C4-2B (cell line): Measurements from ENCODE around the gene WWTR1.

Experiments used
- H3K27ac ChIP-seq: fragments of 450-650 bp; 2 replicates; pipeline ENCODE4 v1.5.1; 2017
- CTCF ChIP-seq: fragments of 450-650 bp; conservative IDR thresholded peaks from 2 replicates; pipeline ENCODE4 v1.5.1; 2017; ENCODE audit warnings: mild to moderate bottlenecking
- ZFX ChIP-seq: fragments of 450-650 bp; IDR thresholded peaks from 2 replicates; pipeline ENCODE4 v1.6.1; 2017

Gene WWTR1

GRCh38 chr3:149514471-149514870 is 143.4 kb downstream of the WWTR1 start:
- TF ChIP-seq CTCF = no peak
- TF ChIP-seq ZFX = no peak
- H3K27ac ChIP-seq = no peak overlapping the region

- H3K27ac ChIP-seq = no peak overlapping the region
- TF ChIP-seq CTCF (peak; percentile 99), ZFX (no peak)
Measured at GRCh38 chr3:149512073-149512782, 145.6 kb downstream of the WWTR1 start.

GRCh38 chr3:149511040-149511626 is 146.7 kb downstream of the WWTR1 start:
- H3K27ac ChIP-seq = peak overlapping the region; percentile 9; the same call in 1 of the 2 replicates
- TF ChIP-seq ZFX = no peak
- no peak for TF ChIP-seq CTCF

- no peak for TF ChIP-seq CTCF
- TF ChIP-seq ZFX = no peak
Measured at GRCh38 chr3:149510480-149510879, 147.3 kb downstream of the WWTR1 start.

GRCh38 chr3:149509526-149509925 is 148.3 kb downstream of the WWTR1 start:
- TF ChIP-seq ZFX (no peak), CTCF (no peak)

More at GRCh38 chr3:149510480-149510879, 147.3 kb downstream of the WWTR1 start:
- H3K27ac ChIP-seq = peak overlapping the region; percentile 9; the same call in 1 of the 2 replicates

GRCh38 chr3:149507491-149508324 is 150.1 kb downstream of the WWTR1 start:
- H3K27ac ChIP-seq = peak overlapping the region; percentile 18
- TF ChIP-seq ZFX (no peak), CTCF (no peak)

More at GRCh38 chr3:149509526-149509925, 148.3 kb downstream of the WWTR1 start:
- H3K27ac ChIP-seq = no peak overlapping the region

GRCh38 chr3:149506965-149507364 is 150.9 kb downstream of the WWTR1 start:
- peak overlapping the region; percentile 18 for H3K27ac ChIP-seq

More at GRCh38 chr3:149506965-149507364, 150.9 kb downstream of the WWTR1 start:
- TF ChIP-seq ZFX (no peak), CTCF (no peak)
